Neuronal stem cell (in vitro differentiated cells): ENCODE measurements around the gene HMCN1.

Source experiments
- DNase-seq: peaks from one replicate; pipeline ENCODE4 v3.0.0-alpha.2; 2013; ENCODE audit warnings: low spot score
- H2AFZ ChIP-seq: one replicate; pipeline ENCODE4 v1.6.1; 2013; ENCODE audit warnings: mild to moderate bottlenecking, low read length, inconsistent platforms
- H2AK5ac ChIP-seq: 2 replicates; pipeline ENCODE4 v1.6.1; 2013; ENCODE audit warnings: low read depth, mild to moderate bottlenecking, inconsistent platforms, low read length, moderate library complexity, mixed read lengths
- H2BK120ac ChIP-seq: 2 replicates; pipeline ENCODE4 v1.6.1; 2013; ENCODE audit warnings: low read depth, mild to moderate bottlenecking, inconsistent platforms, low read length, moderate library complexity, mixed read lengths
- H2BK12ac ChIP-seq: one replicate; pipeline ENCODE4 v1.6.1; 2013; ENCODE audit warnings: low read length, inconsistent platforms
- H2BK15ac ChIP-seq: 2 replicates; pipeline ENCODE4 v1.6.1; 2013; ENCODE audit warnings: mild to moderate bottlenecking, low read length, inconsistent platforms, mixed read lengths
- H2BK5ac ChIP-seq: one replicate; pipeline ENCODE4 v1.6.1; 2013; ENCODE audit warnings: inconsistent platforms, mild to moderate bottlenecking, low read length, moderate library complexity
- H3K14ac ChIP-seq: one replicate; pipeline ENCODE4 v1.6.1; 2013; ENCODE audit warnings: low read length, inconsistent platforms
- H3K18ac ChIP-seq: 2 replicates; pipeline ENCODE4 v1.6.1; 2013; ENCODE audit warnings: low read length, inconsistent platforms
- H3K23ac ChIP-seq: 2 replicates; pipeline ENCODE4 v1.6.1; 2013; ENCODE audit warnings: low read depth, mild to moderate bottlenecking, mixed read lengths, low read length, inconsistent platforms; ENCODE audit not compliant: poor library complexity
- H3K27ac ChIP-seq: replicated peaks from 3 replicates; pipeline ENCODE4 v1.5.1; 2013; ENCODE audit warnings: low read length, inconsistent platforms
- H3K27me3 ChIP-seq, 3 experiments: 2 replicates each; pipeline ENCODE4 v1.6.1; 2013; ENCODE audit warnings: low read length in 3 of 3, mild to moderate bottlenecking in 2 of 3, inconsistent platforms in 1 of 3, low read depth in 1 of 3, mixed read lengths in 1 of 3, moderate library complexity in 1 of 3; ENCODE audit not compliant: control insufficient read depth in 3 of 3, insufficient read depth in 3 of 3
- H3K36me3 ChIP-seq, 2 donors: replicated peaks in 1 of 2; 2 replicates each; pipeline ENCODE4 v1.6.1; 2013; ENCODE audit warnings: low read length in 2 of 2; ENCODE audit not compliant: control insufficient read depth in 2 of 2, insufficient read depth in 2 of 2
- H3K4ac ChIP-seq: 2 replicates; pipeline ENCODE4 v1.6.1; 2013; ENCODE audit warnings: inconsistent platforms, mild to moderate bottlenecking, low read length, moderate library complexity
- H3K4me1 ChIP-seq, 2 donors: 1 replicate in 1 of 2; 2 replicates in 1 of 2; pipeline ENCODE4 v1.6.1; 2013; ENCODE audit warnings: low read length in 2 of 2, low read depth in 1 of 2; ENCODE audit not compliant: control insufficient read depth in 2 of 2, insufficient read depth in 1 of 2
- H3K4me2 ChIP-seq: one replicate; pipeline ENCODE4 v1.6.1; 2013; ENCODE audit warnings: mild to moderate bottlenecking, low read length, inconsistent platforms; ENCODE audit not compliant: insufficient read depth, poor library complexity, severe bottlenecking
- H3K4me3 ChIP-seq, 2 donors: 2 replicates each; pipeline ENCODE4 v1.5.1; 2013; ENCODE audit warnings: low read length in 2 of 2, mild to moderate bottlenecking in 2 of 2, inconsistent platforms in 1 of 2, moderate library complexity in 1 of 2
- H3K79me1 ChIP-seq: one replicate; pipeline ENCODE4 v1.6.1; 2013; ENCODE audit warnings: low read depth, mild to moderate bottlenecking, inconsistent platforms, low read length, moderate library complexity
- H3K9ac ChIP-seq: one replicate; pipeline ENCODE4 v1.6.1; 2013; ENCODE audit warnings: mild to moderate bottlenecking, low read depth, low read length, inconsistent platforms; ENCODE audit not compliant: poor library complexity
- H3K9me3 ChIP-seq, 2 donors: replicated peaks in 1 of 2; 2 replicates each; pipeline versions ENCODE3 to v1.6.1; 2013; ENCODE audit warnings: low read length in 2 of 2, mild to moderate bottlenecking in 2 of 2, inconsistent platforms in 1 of 2, low read depth in 1 of 2, mixed read lengths in 1 of 2, moderate library complexity in 1 of 2; ENCODE audit not compliant: control insufficient read depth in 2 of 2, insufficient read depth in 1 of 2
- H4K8ac ChIP-seq: one replicate; pipeline ENCODE4 v1.6.1; 2013; ENCODE audit warnings: low read depth, mild to moderate bottlenecking, inconsistent platforms, low read length, moderate library complexity
- H4K91ac ChIP-seq: one replicate; pipeline ENCODE4 v1.6.1; 2013; ENCODE audit warnings: low read length, low read depth, mild to moderate bottlenecking, inconsistent platforms; ENCODE audit not compliant: poor library complexity
- WGBS, 2 donors: extraction: QIAGEN DNeasy Blood & Tissue Kit; methylation state at CpG; one replicate each; pipeline ENCODE4 v1.1.7; 2013; ENCODE audit warnings: missing lambda C conversion rate in 2 of 2, mixed read lengths in 1 of 2; ENCODE audit not compliant: insufficient read length in 2 of 2, insufficient replicate concordance in 1 of 2; ENCODE audit errors: extremely low coverage in 2 of 2; 5-methylcytosine and 5-hydroxymethylcytosine counted together

HMCN1 gene

GRCh38 chr1:185856482-185856881, 122.3 kb downstream of the HMCN1 start:
- H3K14ac ChIP-seq, result no peak overlapping the region
- no CpG with 5 or more reads among the region's 3 CpGs for WGBS, 2 donors

GRCh38 chr1:185857442-185857841, 123.3 kb downstream of the HMCN1 start:
- no peak overlapping the region for H4K91ac ChIP-seq
- no peak for DNase-seq
- H2BK12ac ChIP-seq, result no peak overlapping the region
- no peak overlapping the region for H3K23ac ChIP-seq
- H3K18ac ChIP-seq, result no peak overlapping the region
- H4K8ac ChIP-seq, result no peak overlapping the region
- H3K9ac ChIP-seq, result no peak overlapping the region
- H2BK5ac ChIP-seq, result no peak overlapping the region
- H2AFZ ChIP-seq, result no peak overlapping the region
- no peak overlapping the region for H3K4ac ChIP-seq
- H3K27ac ChIP-seq, result no peak overlapping the region
- no peak overlapping the region for H2BK120ac ChIP-seq
- H3K4me2 ChIP-seq, result no peak overlapping the region
- H2BK15ac ChIP-seq, result no peak overlapping the region
- no peak overlapping the region for H2AK5ac ChIP-seq
- no peaks in the 10 kb centered on the region for H3K79me1 ChIP-seq
- no peak overlapping the region for H3K14ac ChIP-seq
- no CpG with 5 or more reads among the region's 2 CpGs for WGBS, 2 donors
- H3K4me3 ChIP-seq, result no peak overlapping the region
- no peaks in the 10 kb centered on the region for H3K27me3 ChIP-seq
- H3K4me1 ChIP-seq, result no peaks in the 10 kb centered on the region
- H3K9me3 ChIP-seq, result no peaks in the 10 kb centered on the region
- no peaks in the 10 kb centered on the region for H3K36me3 ChIP-seq

More at GRCh38 chr1:185856482-185856881, 122.3 kb downstream of the HMCN1 start:
- H2BK120ac ChIP-seq, result no peak overlapping the region
- DNase-seq, result no peak
- H4K91ac ChIP-seq, result no peak overlapping the region
- H2BK15ac ChIP-seq, result no peak overlapping the region
- H2BK12ac ChIP-seq, result no peak overlapping the region
- H3K27ac ChIP-seq, result no peak overlapping the region
- no peaks in the 10 kb centered on the region for H3K36me3 ChIP-seq
- H3K4me2 ChIP-seq, result no peak overlapping the region
- H3K4ac ChIP-seq, result no peak overlapping the region
- no peak overlapping the region for H3K23ac ChIP-seq
- no peak overlapping the region for H4K8ac ChIP-seq
- H3K9ac ChIP-seq, result no peak overlapping the region
- no peak overlapping the region for H2BK5ac ChIP-seq
- H3K18ac ChIP-seq, result no peak overlapping the region
- H3K9me3 ChIP-seq, result no peaks in the 10 kb centered on the region
- no peaks in the 10 kb centered on the region for H3K4me1 ChIP-seq
- H2AK5ac ChIP-seq, result no peak overlapping the region
- no peak overlapping the region for H2AFZ ChIP-seq
- H3K79me1 ChIP-seq, result no peaks in the 10 kb centered on the region
- no peaks in the 10 kb centered on the region for H3K27me3 ChIP-seq
- no peak overlapping the region for H3K4me3 ChIP-seq

GRCh38 chr1:185860311-185860710, 126.1 kb downstream of the HMCN1 start:
- Histone ChIP-seq H3K4me2 (no peak overlapping the region), H3K4ac (no peak overlapping the region), H3K4me3 (no peak overlapping the region), H3K23ac (no peak overlapping the region), H3K18ac (no peak overlapping the region), H2BK15ac (no peak overlapping the region), H3K27ac (no peak overlapping the region), H4K8ac (no peak overlapping the region), H2BK12ac (no peak overlapping the region), H3K9ac (no peak overlapping the region), H3K36me3 (no peaks in the 10 kb centered on the region), H2BK5ac (no peak overlapping the region), H3K14ac (no peak overlapping the region), H3K4me1 (no peaks in the 10 kb centered on the region), H4K91ac (no peak overlapping the region), H2AFZ (no peak overlapping the region), H3K9me3 (no peaks in the 10 kb centered on the region), H2BK120ac (no peak overlapping the region), H3K27me3 (no peaks in the 10 kb centered on the region), H3K79me1 (no peaks in the 10 kb centered on the region), H2AK5ac (no peak overlapping the region)
- no peak for DNase-seq
- WGBS, 2 donors, result no CpG with 5 or more reads among the region's 1 CpG

GRCh38 chr1:185860859-185861258, 126.7 kb downstream of the HMCN1 start:
- H3K23ac ChIP-seq, result no peak overlapping the region
- no peaks in the 10 kb centered on the region for H3K4me1 ChIP-seq
- no peak overlapping the region for H4K8ac ChIP-seq
- DNase-seq, result no peak
- no peaks in the 10 kb centered on the region for H3K27me3 ChIP-seq
- no peak overlapping the region for H3K4me2 ChIP-seq
- H3K9me3 ChIP-seq, result no peaks in the 10 kb centered on the region
- no peaks in the 10 kb centered on the region for H3K36me3 ChIP-seq
- H3K4ac ChIP-seq, result no peak overlapping the region
- no peak overlapping the region for H3K27ac ChIP-seq
- no peak overlapping the region for H2BK5ac ChIP-seq
- no peaks in the 10 kb centered on the region for H3K79me1 ChIP-seq
- H3K4me3 ChIP-seq, result no peak overlapping the region
- no peak overlapping the region for H3K14ac ChIP-seq
- no peak overlapping the region for H2BK15ac ChIP-seq
- H3K9ac ChIP-seq, result no peak overlapping the region
- H3K18ac ChIP-seq, result no peak overlapping the region
- no peak overlapping the region for H2BK12ac ChIP-seq
- H2AK5ac ChIP-seq, result no peak overlapping the region
- H2AFZ ChIP-seq, result no peak overlapping the region
- H2BK120ac ChIP-seq, result no peak overlapping the region
- no CpG with 5 or more reads among the region's 1 CpG for WGBS, 2 donors
- H4K91ac ChIP-seq, result no peak overlapping the region
